Calu3 (cell line): ENCODE results near the gene ACTL7B. TPM values are rescaled to one million over a fixed set of nuclear protein-coding genes. Genes with fewer than 3 reads are reported as not detected.
"Not testable (repeated sequence)": the region's sequence is repeated elsewhere in the genome, so short reads cannot be mapped to it uniquely, and the experiment has no call there.

Experiments used
- BruUV-seq: library from RNA; stranded (reverse); fragments of 400-500 nt; replicated peaks from 2 replicates; lab custom pipeline; 2021; lab: Mats Ljungman, UMichigan
- CTCF ChIA-PET: fragments of 300-600 bp; sonication (Branson Sonifier 250); formaldehyde crosslinking; loops from one replicate; lab custom pipeline; 2022; ENCODE audit warnings: antibody characterized with exemption; lab: Charles Lee
- DNase-seq: peaks from one replicate; pipeline ENCODE4 v3.0.0; 2022
- H3K27ac Mint-ChIP-seq: one replicate; pipeline ENCODE4 v1.8.0; 2022; ENCODE audit warnings: mixed read lengths; ENCODE audit not compliant: unreplicated experiment
- H3K27me3 Mint-ChIP-seq: one replicate; pipeline ENCODE4 v1.8.0; 2022; ENCODE audit warnings: mixed read lengths; ENCODE audit not compliant: unreplicated experiment
- H3K36me3 Mint-ChIP-seq: one replicate; pipeline ENCODE4 v1.8.0; 2022; ENCODE audit warnings: mild to moderate bottlenecking, moderate library complexity, mixed read lengths; ENCODE audit not compliant: insufficient read depth, unreplicated experiment
- H3K4me1 Mint-ChIP-seq: one replicate; pipeline ENCODE4 v1.8.0; 2022; ENCODE audit warnings: mild to moderate bottlenecking, low read depth, mixed read lengths; ENCODE audit not compliant: unreplicated experiment
- H3K4me3 Mint-ChIP-seq: one replicate; pipeline ENCODE4 v1.8.0; 2022; ENCODE audit warnings: mild to moderate bottlenecking, low read depth, moderate library complexity, mixed read lengths; ENCODE audit not compliant: unreplicated experiment
- H3K9me3 Mint-ChIP-seq: one replicate; pipeline ENCODE4 v1.8.0; 2022; ENCODE audit warnings: low read depth, mixed read lengths; ENCODE audit not compliant: unreplicated experiment
- CTCF ChIP-seq: fragments of 200-600 bp; IDR thresholded peaks from one replicate; pipeline ENCODE4 v1.8.0; 2022; ENCODE audit warnings: antibody characterized with exemption; ENCODE audit not compliant: unreplicated experiment
- intact Hi-C: fragments of 100-400 bp; cut with micrococcal nuclease; formaldehyde crosslinking; loops from one replicate; pipeline ENCODE4 v1.10.0; 2022; ENCODE audit not compliant: unreplicated experiment
- total RNA-seq: library from RNA; stranded (reverse); gene quantifications from 2 replicates; pipeline ENCODE4 v1.2.3, GENCODE V29; 2022

Gene ACTL7B
- total RNA-seq, 1 experiment from 2014 or later, result not detected

- Mint-ChIP-seq H3K9me3 (no peaks in the 10 kb centered on the region), H3K27me3 (no peaks in the 10 kb centered on the region), H3K36me3 (no peaks in the 10 kb centered on the region), H3K4me3 (no peak overlapping the region), H3K4me1 (peaks cover 14% of the 10 kb centered on the region), H3K27ac (no peak overlapping the region)
- no peak for TF ChIP-seq CTCF
- intact Hi-C loops, result no loop called here
- DNase-seq, result no peak
- CTCF ChIA-PET, result no interaction called here
- BruUV-seq, result no TSS peak
Observed at GRCh38 chr9:108889649-108890067, 33.9 kb upstream of the ACTL7B start.

GRCh38 chr9:108886594-108887271 lies 30.9 kb upstream of the ACTL7B start:
- H3K4me1 Mint-ChIP-seq, result peaks cover 14% of the 10 kb centered on the region
- BruUV-seq, H3K27me3 Mint-ChIP-seq, H3K4me3 Mint-ChIP-seq, H3K9me3 Mint-ChIP-seq, H3K36me3 Mint-ChIP-seq, H3K27ac Mint-ChIP-seq, DNase-seq, intact Hi-C loops: not testable (repeated sequence)
- CTCF ChIA-PET, result interaction anchor here (0.7 kb wide), 1 partner anchor 43 kb away, joined by 3 read pairs; no protein-coding TSS in a partner anchor

DNA sequence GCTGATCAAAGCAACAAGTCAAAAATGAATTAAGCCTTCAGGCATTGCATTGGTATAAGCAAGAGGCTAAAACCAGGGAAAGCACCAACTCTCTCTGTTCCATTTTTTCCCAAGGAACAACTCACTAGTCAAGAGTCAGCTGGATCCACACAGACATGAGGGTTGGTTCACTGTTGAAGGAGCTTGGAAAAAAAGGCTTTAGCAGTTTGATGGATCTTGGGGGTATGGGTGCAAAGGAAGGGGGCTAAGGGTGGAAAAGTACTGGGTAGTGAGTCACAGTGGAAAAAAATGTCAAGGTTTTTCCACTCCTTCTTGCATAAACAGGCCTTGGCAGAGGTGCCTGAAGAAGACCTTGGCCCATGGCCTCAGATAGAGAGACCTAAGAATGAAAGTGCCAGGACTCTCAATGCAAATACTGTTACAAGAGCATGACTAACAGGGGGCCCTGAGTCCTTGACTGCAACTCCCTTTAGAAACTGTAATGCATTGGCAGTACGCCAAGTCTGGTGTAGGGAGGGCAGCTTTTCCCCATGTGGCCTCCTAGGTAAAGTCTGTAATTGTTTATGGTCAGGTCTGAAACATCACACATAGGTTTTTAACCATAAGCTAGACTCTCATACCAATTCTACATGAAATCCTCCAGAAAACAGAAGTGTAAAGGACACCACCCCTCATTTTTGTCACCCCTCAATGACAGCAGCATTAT lies 30.0 kb upstream of the ACTL7B start:
- no TSS peak for BruUV-seq
- H3K36me3 Mint-ChIP-seq, result no peaks in the 10 kb centered on the region
- no peaks in the 10 kb centered on the region for H3K9me3 Mint-ChIP-seq
- DNase-seq, result peak; percentile 35
- no peak overlapping the region for H3K27ac Mint-ChIP-seq
- intact Hi-C loops, result no loop called here
- peaks cover 14% of the 10 kb centered on the region for H3K4me1 Mint-ChIP-seq
- CTCF ChIA-PET, result no interaction called here
- no peak for TF ChIP-seq CTCF
- no peaks in the 10 kb centered on the region for H3K27me3 Mint-ChIP-seq
- H3K4me3 Mint-ChIP-seq, result no peak overlapping the region

DNA sequence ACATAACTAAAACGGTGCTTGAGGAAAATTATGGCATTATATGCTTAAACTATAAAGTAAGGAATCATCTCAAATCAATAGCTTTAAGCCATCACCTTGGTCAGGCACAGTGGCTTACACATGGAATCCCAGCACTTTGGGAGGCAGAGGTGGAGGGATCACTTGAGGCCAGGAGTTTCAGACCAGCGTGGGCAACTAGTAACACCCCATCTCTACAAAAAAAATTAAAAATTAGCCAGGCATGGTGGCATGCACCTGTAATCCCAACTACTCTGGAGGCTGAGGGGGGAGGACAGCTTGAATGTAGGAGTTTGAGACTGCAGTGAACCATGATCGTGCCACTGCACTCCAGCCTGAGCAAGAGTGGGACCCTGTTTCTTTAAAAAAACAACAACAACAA lies 28.9 kb upstream of the ACTL7B start:
- Mint-ChIP-seq H3K36me3 (peaks cover 2% of the 10 kb centered on the region), H3K27ac (no peak overlapping the region), H3K9me3 (no peaks in the 10 kb centered on the region), H3K27me3 (no peaks in the 10 kb centered on the region), H3K4me1 (peaks cover 14% of the 10 kb centered on the region), H3K4me3 (no peak overlapping the region)
- no peak for TF ChIP-seq CTCF
- intact Hi-C loops, result no loop called here
- BruUV-seq, result no TSS peak
- no peak for DNase-seq
- CTCF ChIA-PET, result no interaction called here

DNA sequence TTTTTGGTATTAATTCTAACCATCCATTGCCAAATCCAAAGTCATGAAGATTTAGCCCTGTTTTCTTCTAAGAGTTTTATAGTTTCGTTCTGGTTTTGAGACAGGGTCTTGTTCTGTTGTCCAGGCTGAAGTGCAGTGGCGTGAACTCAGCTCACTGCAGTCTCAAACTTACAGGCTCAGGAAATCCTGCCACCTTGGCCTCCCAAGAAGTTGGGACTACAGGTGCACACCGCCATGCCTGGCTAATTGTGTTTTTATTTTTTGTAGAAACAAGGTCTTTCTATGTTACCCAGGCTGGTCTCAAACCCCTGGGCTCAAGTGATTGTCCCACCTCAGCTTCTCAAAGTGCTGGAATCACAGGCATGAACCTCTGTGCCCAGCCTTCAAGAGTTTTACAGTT lies 27.3 kb upstream of the ACTL7B start:
- H3K4me3 Mint-ChIP-seq, result no peak overlapping the region
- H3K27ac Mint-ChIP-seq, result no peak overlapping the region
- CTCF ChIA-PET, result no interaction called here
- peaks cover 7% of the 10 kb centered on the region for H3K36me3 Mint-ChIP-seq
- no peaks in the 10 kb centered on the region for H3K9me3 Mint-ChIP-seq
- TF ChIP-seq CTCF, result no peak
- no peak for DNase-seq
- no peaks in the 10 kb centered on the region for H3K27me3 Mint-ChIP-seq
- peaks cover 14% of the 10 kb centered on the region for H3K4me1 Mint-ChIP-seq
- intact Hi-C loops, result no loop called here
- no TSS peak for BruUV-seq
